Cardiac septum (tissue), 1 donor: ENCODE measurements around the gene PTPRN2. TPM values are rescaled to one million over a fixed set of nuclear protein-coding genes. Genes with fewer than 3 reads are reported as not detected.

Experiments
- DNase-seq: peaks from one replicate; pipeline ENCODE4 v3.0.0-alpha.2; 2020; ENCODE audit warnings: low spot score
- intact Hi-C: fragments of 100-400 bp; cut with DNase I; formaldehyde crosslinking; loops from one replicate; pipeline ENCODE4 v1.14.0; 2022
- total RNA-seq: library from RNA; stranded (reverse); fragmentation: NEBNext Ultra II Directional; extraction: Animal tissue kit (Norgen Biotek cat#: 25700); gene quantifications from one replicate; pipeline ENCODE4 v1.2.1, GENCODE V29; 2021
- donor health status: DM: no; HTN: no; CAD: no.

The PTPRN2 gene
- total RNA-seq, 1 donor from 2014 or later: 0.92 TPM

DNA sequence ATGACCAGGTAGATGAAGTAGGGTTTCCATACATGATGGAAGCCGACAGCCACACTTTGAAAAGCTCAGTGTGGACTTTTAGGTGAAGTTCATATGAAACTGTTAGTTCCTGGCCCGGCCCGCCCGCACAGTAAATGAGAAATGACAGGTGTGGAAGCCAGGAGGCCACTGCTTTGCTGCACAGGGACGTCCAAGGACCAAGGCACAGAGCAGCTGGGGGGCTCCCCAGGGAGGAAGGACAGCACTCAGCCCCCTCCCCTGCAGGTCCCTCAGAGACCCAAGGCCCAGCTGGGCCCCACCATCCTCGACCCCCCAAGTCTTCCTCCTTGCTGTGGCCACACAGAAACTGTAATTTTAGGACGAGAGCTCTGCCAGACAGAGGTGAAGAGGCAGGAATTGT, 219.2 kb downstream of the PTPRN2 start:
- DNase-seq: peak; percentile 60
- intact Hi-C loops: no loop called here

DNA sequence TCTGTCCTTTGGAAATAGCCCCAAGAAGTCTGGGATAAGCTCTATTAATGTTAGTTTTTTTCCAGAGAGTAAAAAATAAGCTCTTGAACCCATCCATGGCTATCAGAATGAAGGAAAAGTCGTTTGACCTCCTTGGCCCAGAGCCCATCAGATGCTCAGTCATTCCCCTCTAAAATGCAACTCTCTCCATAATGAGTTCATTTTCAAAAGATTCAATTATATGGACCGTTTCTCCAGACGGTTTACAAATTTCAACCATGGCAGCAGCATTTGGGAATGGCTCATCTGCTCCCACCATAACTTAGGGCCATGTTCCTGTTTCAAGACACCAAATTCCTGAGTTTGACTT, 220.0 kb downstream of the PTPRN2 start:
- intact Hi-C loops: no loop called here
- no peak for DNase-seq

DNA sequence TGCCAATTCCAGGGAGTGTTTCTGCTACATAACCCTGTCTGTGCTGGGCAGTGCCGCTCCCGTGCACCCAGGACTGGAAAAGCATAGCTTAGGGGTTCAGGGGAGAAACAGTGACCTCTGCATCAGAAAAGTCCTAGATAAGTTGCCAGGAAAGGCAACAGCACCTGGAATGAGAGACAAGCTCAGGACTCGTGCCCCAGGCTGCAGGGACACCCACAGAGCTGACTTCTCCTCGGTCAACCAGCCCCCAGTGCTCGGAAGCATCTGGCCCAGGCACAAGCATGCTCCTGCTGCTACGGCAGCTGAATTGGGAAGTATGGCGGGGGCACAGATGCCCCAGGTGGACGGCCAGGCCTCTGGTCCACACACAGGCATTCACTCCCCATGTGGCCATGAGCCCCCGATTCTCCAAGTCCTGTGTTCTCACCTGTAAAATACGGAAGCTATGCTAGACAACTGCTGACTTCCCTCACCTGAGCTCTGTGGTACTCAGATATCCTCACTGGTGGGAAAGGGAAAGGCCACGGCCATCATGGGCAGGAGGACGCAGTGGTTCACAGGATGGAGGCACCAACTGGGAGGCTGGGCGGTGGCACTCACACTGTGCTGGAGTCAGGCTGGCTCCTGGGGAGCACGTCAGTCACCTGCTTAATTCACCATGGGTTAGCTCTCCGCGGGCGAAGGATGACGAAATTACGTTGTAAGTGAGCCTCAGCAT, 220.5 kb downstream of the PTPRN2 start:
- DNase-seq: peak; percentile 65
- intact Hi-C loops: no loop called here

DNA sequence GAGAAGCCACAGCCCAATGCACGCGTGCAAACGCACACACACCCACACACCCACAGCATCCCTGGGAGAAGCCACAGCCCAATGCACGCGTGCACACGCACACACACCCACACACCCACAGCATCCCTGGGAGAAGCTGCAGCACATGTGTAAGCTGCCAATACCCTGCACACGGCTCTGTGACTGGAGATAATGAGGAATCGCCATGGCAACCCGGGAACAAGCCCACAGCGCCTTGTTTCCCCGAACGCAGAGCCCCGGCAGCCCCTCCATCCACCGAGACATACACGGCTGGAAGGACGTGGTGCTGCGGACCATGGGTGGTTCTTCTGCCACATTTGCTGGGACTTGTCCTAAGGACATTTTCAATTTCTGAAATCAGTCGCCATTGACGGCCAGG, 221.3 kb downstream of the PTPRN2 start:
- intact Hi-C loops: no loop called here
- peak; percentile 31 for DNase-seq

DNA sequence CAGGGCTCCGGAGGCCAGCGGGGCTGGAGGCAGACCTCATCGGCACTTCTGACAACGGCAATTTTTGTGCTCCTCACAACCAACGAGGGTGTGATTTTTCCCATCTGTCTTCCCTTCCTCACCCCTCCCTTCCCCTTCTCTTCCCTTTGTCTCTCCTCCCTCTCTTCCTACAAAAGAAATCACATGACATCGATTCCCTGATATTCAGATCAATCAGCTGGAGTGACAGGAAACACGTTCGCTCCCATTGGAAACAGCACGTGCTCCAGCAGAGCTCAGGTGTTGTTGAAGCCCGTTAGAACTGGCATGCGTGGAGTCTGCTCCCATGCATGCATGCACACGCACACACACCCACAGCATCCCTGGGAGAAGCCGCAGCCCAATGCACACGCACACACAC, 222.4 kb downstream of the PTPRN2 start:
- intact Hi-C loops: no loop called here
- peak; percentile 5 for DNase-seq

GRCh38 chr7:158364451-158364850, 223.2 kb downstream of the PTPRN2 start:
- no peak for DNase-seq
- intact Hi-C loops: no loop called here

- peak; percentile 68 for DNase-seq
- intact Hi-C loops: no loop called here
These were observed 224.4 kb downstream of the PTPRN2 start for GRCh38 chr7:158362912-158363905.

- intact Hi-C loops: no loop called here
- peak; percentile 55 for DNase-seq
These were observed 225.6 kb downstream of the PTPRN2 start for GRCh38 chr7:158362001-158362400.

DNA sequence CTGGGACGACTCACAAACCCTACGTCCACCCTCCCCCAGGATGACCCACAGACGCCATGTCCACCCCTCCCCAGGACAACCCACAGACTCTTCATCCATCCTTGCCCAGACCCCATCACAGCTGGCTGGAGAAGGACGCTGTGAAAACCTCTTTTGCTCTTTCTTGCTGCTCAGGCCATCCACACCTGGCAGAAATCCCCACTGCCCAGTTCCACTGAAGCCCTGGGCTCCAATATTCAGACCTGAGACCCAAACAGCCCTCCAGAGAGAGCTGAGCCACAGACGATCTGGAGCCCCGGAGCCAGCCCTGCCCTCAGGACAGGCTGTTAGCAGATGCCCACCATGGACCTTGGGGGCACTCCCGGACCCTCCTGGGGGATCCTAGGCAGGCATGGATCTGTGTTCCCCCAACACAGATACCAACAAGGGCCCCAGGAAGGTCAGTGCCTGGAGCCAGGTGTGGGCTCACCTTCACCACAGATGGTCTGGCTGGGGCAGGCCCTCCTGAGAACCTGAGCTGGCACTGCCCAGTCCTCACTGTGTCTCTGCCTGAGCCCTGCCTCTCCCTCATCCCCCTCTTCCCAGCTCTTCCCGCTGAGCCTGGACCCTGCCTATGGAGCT, 226.2 kb downstream of the PTPRN2 start:
- intact Hi-C loops: no loop called here
- peak; percentile 66 for DNase-seq

DNA sequence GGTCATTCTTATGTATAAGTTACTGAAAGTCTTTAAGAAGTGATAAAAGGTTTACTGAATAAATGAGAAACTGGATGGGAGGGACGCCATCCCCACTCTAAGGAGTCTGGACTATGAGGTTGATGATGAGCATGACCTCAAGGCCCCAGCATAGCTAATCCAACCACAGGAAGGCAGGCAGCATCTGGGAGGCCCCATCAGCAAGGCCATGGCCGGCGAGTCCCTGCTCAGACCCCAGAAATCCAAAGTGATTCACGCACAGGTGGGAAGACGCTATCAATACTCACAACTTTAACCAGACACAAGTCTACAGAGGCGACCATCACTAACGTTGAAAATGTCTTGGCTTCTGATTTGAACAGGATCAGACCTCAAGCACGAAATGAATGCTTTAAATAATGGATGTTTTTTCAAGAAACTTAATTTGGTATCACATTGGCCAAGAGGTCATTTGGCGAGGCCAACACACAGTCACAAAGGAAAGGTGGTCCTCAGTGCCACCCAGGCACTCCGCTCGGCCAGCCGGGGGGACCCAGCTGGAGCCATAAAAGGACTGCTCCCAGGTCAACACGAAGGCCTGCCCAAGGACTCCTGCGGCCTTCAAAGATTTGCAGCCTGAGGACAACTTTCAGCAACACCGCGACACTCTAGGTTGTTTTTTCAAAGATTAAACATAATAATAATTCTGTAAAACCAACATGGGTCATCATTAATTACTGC, 228.5 kb downstream of the PTPRN2 start:
- intact Hi-C loops: no loop called here
- DNase-seq: peak; percentile 67

DNA sequence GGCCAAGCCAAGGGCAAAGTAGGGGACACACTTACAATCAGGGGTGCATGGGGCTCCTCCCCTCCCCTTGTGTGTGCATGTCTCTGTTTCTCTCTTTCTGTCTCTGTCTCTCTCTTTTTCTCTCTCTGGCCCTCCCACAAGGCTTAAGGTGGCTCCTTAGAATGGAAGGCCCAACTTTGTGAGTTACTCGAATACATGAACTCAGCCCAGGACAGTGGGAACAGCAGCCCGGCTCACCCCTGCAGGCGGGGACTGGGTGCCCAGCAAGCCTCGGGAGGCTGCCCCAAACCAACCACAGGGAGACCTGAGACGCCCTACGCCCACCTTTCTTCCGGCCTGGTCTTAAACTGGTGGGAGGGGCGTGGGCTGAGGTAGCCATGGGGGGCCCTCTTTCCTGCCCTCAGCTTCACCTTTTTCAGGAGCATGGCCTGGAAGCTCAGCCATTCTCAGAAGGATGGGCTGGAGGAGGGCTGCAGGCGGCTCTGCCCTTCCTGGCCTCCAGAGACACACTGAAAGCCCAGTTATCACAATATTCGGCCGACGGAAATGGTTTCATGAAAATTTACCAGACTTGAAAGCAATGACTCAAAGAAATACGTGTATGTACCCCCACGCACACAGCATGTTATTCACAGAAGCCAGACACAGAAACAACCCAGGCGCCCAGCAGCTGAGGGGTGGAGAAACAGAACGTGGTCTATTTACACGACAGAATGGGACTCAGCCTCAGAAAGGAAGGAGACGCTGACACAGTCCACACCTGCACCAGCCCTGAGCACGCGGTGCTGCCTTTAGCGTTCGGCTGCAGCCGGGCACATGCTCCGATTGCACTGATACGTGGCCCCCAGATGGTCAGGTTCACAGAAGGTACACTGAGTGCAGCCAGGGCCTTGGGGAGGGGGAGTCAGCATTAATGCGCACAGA, 229.5 kb downstream of the PTPRN2 start:
- intact Hi-C loops: no loop called here
- peak; percentile 44 for DNase-seq

GRCh38 chr7:158357106-158357897, 230.3 kb downstream of the PTPRN2 start:
- DNase-seq: peak; percentile 63
- intact Hi-C loops: no loop called here

- peak; percentile 57 for DNase-seq
- intact Hi-C loops: no loop called here
These were observed 231.2 kb downstream of the PTPRN2 start for GRCh38 chr7:158356454-158356853.

DNA sequence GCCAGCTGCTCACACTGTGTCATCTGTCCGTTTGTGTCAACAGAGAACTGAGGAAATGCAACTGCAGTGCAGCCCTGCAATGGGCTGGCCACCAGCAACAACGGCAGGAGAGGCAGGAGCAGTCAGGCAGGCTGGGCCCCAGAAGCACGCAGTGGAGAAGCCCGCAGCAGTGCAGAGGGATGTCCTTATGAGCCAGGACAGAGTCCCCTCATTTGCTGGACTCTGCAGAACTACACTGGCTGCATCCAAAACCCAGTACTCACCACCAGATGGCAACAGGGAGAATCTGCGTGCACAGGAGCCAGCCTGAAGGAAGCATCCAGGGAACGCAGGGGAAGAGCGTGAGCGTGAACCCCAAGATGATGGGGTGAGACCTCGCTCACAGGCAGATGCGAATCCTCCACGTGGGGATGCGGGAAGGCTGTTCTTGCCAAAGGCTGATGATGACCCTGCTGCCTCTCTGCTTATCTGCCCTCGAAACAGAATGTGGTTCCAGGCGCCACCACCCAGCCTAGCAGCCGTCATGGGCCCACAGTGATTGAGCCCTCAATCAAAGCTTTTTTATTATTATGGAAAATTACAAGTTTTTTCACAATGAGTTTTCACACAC, 232.1 kb downstream of the PTPRN2 start:
- intact Hi-C loops: no loop called here
- peak; percentile 63 for DNase-seq

DNA sequence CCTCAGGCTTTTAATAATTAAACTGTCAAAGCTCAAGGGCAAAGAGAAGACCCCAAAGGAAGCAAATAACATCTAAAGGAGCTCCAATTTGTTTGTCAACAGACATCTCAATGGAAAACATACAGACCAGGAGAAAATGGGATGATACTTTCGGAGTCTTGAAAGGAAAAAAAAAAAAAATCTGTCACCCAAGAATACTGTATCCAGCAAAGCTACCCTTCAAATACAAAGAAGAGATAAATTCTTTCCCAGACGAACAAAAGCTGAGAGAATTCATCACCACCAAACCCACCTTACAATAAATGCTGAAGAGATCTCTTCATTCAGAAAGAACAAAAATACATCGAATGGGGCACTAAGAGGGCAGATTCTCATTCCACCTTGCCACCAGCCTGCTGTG, 232.8 kb downstream of the PTPRN2 start:
- intact Hi-C loops: no loop called here
- no peak for DNase-seq

DNA sequence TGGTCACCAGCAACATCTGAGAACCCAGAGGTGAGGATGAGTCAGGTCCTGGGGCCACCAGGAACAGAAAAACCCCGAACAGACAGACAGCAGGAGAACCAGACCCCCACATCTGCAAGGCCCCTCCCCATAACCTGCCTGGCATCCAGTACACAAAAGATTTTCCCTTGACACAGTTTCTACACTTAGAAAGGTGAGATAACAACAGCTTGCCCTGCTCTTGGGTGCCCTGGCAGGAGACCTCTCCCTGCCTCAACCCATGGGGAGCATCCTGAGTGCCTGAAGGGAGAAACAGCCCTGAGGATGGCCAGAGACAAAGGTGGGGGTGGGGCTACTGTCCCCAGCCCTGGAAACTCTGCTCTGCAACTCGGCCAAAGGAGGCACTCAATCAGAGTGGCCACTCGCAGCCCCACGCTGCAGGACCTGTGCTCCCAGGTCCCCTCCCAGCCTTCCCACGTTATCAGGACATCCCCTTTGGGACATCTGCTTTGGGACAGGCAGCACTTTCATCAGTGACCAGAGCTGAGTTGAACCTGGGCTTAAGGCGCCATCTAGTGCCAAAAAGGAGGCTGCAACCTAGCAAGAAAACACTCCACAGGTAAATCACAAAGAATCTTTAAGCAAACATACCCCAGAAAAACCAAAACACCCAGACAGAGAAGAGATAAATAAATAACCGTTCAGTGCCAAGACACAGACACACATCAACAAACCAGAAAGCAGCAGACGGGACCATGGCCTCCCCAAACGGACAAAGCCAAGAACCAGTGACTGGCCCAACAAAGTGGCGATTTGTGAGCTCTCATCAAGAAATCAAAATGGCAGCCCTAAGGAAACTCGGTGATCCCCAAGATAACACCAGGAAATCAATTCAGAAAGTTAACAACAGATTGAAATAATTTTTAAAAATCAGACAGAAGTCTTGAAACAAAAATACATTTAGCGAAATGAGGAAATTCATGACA, 233.7 kb downstream of the PTPRN2 start:
- peak; percentile 56 for DNase-seq
- intact Hi-C loops: no loop called here
